Suprapubic skin (tissue), 4 donors: ENCODE data around the gene RFC4.

ENCODE experiments used
- CTCF ChIP-seq, 2 donors: fragments of 200-600 bp in 1 of 2; fragments of 450-650 bp in 1 of 2; sonication (generic) in 1 of 2; IDR thresholded peaks; one replicate each; pipeline ENCODE4 v1.5.1; 2016 to 2019; ENCODE audit warnings: antibody characterized with exemption in 2 of 2, mild to moderate bottlenecking in 1 of 2, moderate library complexity in 1 of 2
- EP300 ChIP-seq: sonication (generic); formaldehyde crosslinking; IDR thresholded peaks from one replicate; pipeline ENCODE4 v1.6.1; 2017; ENCODE audit warnings: antibody characterized with exemption
- POLR2A ChIP-seq, 2 donors: fragments of 450-650 bp; IDR thresholded peaks; one replicate each; pipeline ENCODE4 v1.6.1; 2017; ENCODE audit warnings: antibody characterized with exemption in 2 of 2, mild to moderate bottlenecking in 2 of 2, moderate library complexity in 2 of 2
- POLR2AphosphoS5 ChIP-seq, 3 donors: sonication (generic); formaldehyde crosslinking; IDR thresholded peaks; one replicate each; pipeline ENCODE4 v1.6.1; 2017; ENCODE audit warnings: antibody characterized with exemption in 3 of 3

- TF ChIP-seq CTCF (IDR thresholded peaks at IDR 0.05), result no peak
- no peak for TF ChIP-seq EP300
- no peak for TF ChIP-seq POLR2A (IDR thresholded peaks at IDR 0.05)
- no peak for TF ChIP-seq POLR2AphosphoS5 (IDR thresholded peaks at IDR 0.05)
Measured at GRCh38 chr3:186760897-186761447, 45.3 kb downstream of the RFC4 start.
